CD4-positive, alpha-beta T cell (primary cell): ENCODE measurements around the gene FHOD1. TPM values are rescaled to one million over a fixed set of nuclear protein-coding genes. Genes with fewer than 3 reads are reported as not detected.

Experiments used
- ATAC-seq: fragments of 200-7000 bp; cut with Tn5 transposase; one replicate; pipeline ENCODE4 v1.10.0; 2022; ENCODE audit warnings: mild to moderate bottlenecking; ENCODE audit not compliant: poor library complexity
- CTCF ChIA-PET: fragments of 350-600 bp; sonication (Branson Sonifier 250); formaldehyde crosslinking; loops from one replicate; lab custom pipeline; 2021; ENCODE audit warnings: antibody characterized with exemption, inconsistent platforms; lab: Charles Lee
- POLR2A ChIA-PET: fragments of 350-600 bp; sonication (Branson Sonifier 250); formaldehyde crosslinking; loops from one replicate; lab custom pipeline; 2021; ENCODE audit warnings: antibody characterized with exemption, inconsistent platforms; lab: Charles Lee
- DNase-seq, 14 experiments: peaks; one replicate each; pipeline ENCODE4 v3.0.0-alpha.2; 2013 to 2020; ENCODE audit warnings: mixed read lengths in 2 of 14
- H3K27ac ChIP-seq, 2 donors: one replicate each; pipeline versions ENCODE4 v1.5.1 to v1.7.0; 2013; ENCODE audit warnings: low read length in 2 of 2, low read depth in 1 of 2, mild to moderate bottlenecking in 1 of 2
- H3K27me3 ChIP-seq, 2 experiments: 1 replicate in 1 of 2; 2 replicates in 1 of 2; pipeline versions ENCODE4 v1.6.1 to v1.7.0; 2013; ENCODE audit warnings: low read length in 2 of 2, control low read depth in 1 of 2, mild to moderate bottlenecking in 1 of 2, moderate library complexity in 1 of 2; ENCODE audit not compliant: insufficient read depth in 2 of 2, control insufficient read depth in 1 of 2
- H3K36me3 ChIP-seq: one replicate; pipeline ENCODE4 v1.6.1; 2013; ENCODE audit warnings: low read length, control low read depth; ENCODE audit not compliant: insufficient read depth
- H3K4me1 ChIP-seq: one replicate; pipeline ENCODE4 v1.6.1; 2013; ENCODE audit warnings: low read length, control low read depth; ENCODE audit not compliant: insufficient read depth
- H3K4me3 ChIP-seq: one replicate; pipeline ENCODE4 v1.5.1; 2013; ENCODE audit warnings: mild to moderate bottlenecking, low read length, moderate library complexity
- H3K9me3 ChIP-seq, 2 experiments: 1 replicate in 1 of 2; 2 replicates in 1 of 2; pipeline versions ENCODE4 v1.6.1 to v1.7.0; 2013; ENCODE audit warnings: low read length in 2 of 2, mild to moderate bottlenecking in 2 of 2, control low read depth in 1 of 2, moderate library complexity in 1 of 2; ENCODE audit not compliant: control insufficient read depth in 1 of 2, insufficient read depth in 1 of 2
- H3K27ac Mint-ChIP-seq: one replicate; pipeline ENCODE4 v1.8.0; 2020; ENCODE audit warnings: mixed read lengths
- H3K27me3 Mint-ChIP-seq: one replicate; pipeline ENCODE4 v1.8.0; 2021; ENCODE audit warnings: mixed read lengths
- H3K36me3 Mint-ChIP-seq: one replicate; pipeline ENCODE4 v1.8.0; 2021; ENCODE audit warnings: low read depth, mixed read lengths
- H3K4me1 Mint-ChIP-seq: one replicate; pipeline ENCODE4 v1.8.0; 2021; ENCODE audit warnings: low read depth, mixed read lengths
- H3K4me3 Mint-ChIP-seq: one replicate; pipeline ENCODE4 v1.8.0; 2020; ENCODE audit warnings: mild to moderate bottlenecking, mixed read lengths
- H3K9me3 Mint-ChIP-seq: one replicate; pipeline ENCODE4 v1.8.0; 2020; ENCODE audit warnings: mixed read lengths
- intact Hi-C, 2 experiments: fragments of 100-400 bp; cut with DNase I in 1 of 2; cut with micrococcal nuclease in 1 of 2; formaldehyde crosslinking; loops; one replicate each; pipeline versions ENCODE4 v1.15.1 to v1.9.0; 2023 to 2025; cut with DNase I, micrococcal nuclease
- polyA plus RNA-seq, 2 donors: library from polyadenylated mRNA; unstranded; fragments of 120-200 nt; gene quantifications; one replicate each; pipeline ENCODE4 v1.2.1, GENCODE V29; 2013
- total RNA-seq, 174 experiments: library from RNA in 2 of 174; stranded (reverse) in 2 of 174; gene quantifications; one replicate each; pipeline ENCODE4 v1.2.3 and lab custom pipeline; 2021 to 2026
- TF ChIP-seq, protein P1 (sequence below): fragments of 200-600 bp; IDR thresholded peaks from one replicate; pipeline ENCODE4 v1.8.0; 2022; ENCODE audit warnings: antibody characterized with exemption, mild to moderate bottlenecking

FHOD1 gene
- 10 to 100 TPM; 21.1 to 26.0 TPM for total RNA-seq
- polyA plus RNA-seq (2013, experiment 1 of 2) = 21.8 TPM
- polyA plus RNA-seq (2013, experiment 2 of 2) = 31.5 TPM
- total RNA-seq (lab: John Stamatoyannopoulos, UW) = 17.3 to 129 (median 46.5) reads per million in 172 experiments

DNA sequence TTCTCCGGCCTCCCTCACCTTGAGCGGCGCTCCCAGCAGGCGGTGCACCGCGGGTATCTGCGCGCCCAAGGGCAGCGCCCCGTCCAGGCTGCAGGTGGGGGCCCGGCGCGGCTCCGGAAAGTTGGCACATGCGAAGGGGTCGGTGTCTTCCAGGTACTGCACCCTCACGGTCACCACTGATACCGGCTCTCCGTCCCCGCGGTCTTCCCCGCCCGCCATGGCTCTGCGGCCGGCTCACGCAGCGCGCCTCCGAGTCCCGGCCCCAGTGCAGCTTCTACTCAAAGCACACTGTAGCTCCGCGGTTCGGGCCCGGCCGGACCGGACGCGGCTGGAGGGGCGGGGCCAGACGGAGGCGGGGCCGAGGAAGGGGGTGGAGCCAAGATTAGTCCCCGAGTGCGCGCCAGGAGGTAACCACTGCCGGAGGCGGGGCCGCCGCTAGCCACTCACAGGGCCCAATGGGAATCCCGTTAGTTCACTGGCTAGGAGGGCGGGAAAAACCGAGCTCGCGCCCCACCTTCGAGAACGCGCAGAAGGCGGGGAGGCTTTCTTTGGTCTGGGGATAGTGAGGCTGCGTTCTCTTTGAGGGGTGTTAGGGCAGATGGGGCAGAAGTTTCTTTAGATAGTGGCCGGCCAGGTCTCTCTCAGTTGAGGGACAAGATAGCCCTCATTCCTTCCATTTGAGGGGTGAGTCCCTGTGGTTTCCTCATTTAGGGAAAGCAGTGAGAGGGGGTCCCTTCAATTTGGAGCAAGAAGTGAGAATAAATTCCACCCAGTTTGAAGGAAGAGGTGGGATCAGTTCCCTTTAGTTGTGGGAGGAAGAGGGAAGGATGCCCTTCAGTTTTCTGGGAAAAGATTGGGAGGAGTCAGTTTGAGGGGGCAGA, at the start of gene FHOD1:
Gene FHOD1, minus strand, starts transcription at position 290 of the 881 bp plus-strand sequence. Its CDS starts 71 bp downstream, at position 219.
- Mint-ChIP-seq H3K27ac (peak within 1 kb of the TSS; percentile 68), H3K27me3 (peaks cover 13% of the 10 kb centered on the region), H3K9me3 (no peaks in the 10 kb centered on the region), H3K4me3 (peak within 1 kb of the TSS; percentile 97), H3K36me3 (no peaks in the 10 kb centered on the region), H3K4me1 (peaks cover 42% of the 10 kb centered on the region)
- Histone ChIP-seq H3K27me3 (peaks cover 0 to 6% of the 10 kb centered on the region in 2 experiments), H3K36me3 (no peaks in the 10 kb centered on the region), H3K4me3 (peak within 1 kb of the TSS; percentile 87), H3K4me1 (peaks cover 69% of the 10 kb centered on the region), H3K27ac (peak within 1 kb of the TSS; percentile 65 to 74), H3K9me3 (no peaks in the 10 kb centered on the region)
- intact Hi-C loops = loop anchor here (1.0 to 10.0 kb wide), 4 partner anchors 20 to 837 kb away; partner anchors contain the start of genes NFATC3 (in 1 of the 2), PHAF1 (in 1 of the 2), RANBP10 (in 1 of the 2) and TMEM208 (in 1 of the 2)
- TF ChIP-seq, protein P1, sequence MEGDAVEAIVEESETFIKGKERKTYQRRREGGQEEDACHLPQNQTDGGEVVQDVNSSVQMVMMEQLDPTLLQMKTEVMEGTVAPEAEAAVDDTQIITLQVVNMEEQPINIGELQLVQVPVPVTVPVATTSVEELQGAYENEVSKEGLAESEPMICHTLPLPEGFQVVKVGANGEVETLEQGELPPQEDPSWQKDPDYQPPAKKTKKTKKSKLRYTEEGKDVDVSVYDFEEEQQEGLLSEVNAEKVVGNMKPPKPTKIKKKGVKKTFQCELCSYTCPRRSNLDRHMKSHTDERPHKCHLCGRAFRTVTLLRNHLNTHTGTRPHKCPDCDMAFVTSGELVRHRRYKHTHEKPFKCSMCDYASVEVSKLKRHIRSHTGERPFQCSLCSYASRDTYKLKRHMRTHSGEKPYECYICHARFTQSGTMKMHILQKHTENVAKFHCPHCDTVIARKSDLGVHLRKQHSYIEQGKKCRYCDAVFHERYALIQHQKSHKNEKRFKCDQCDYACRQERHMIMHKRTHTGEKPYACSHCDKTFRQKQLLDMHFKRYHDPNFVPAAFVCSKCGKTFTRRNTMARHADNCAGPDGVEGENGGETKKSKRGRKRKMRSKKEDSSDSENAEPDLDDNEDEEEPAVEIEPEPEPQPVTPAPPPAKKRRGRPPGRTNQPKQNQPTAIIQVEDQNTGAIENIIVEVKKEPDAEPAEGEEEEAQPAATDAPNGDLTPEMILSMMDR = no peak
- ATAC-seq = peak; percentile 74
- ChIA-PET CTCF (interaction anchor here (1.0 to 5.3 kb wide), 5 partner anchors 20 to 417 kb away, joined by 3 to 31 read pairs (median 3); partner anchors contain the start of genes NAE1 and TMEM208), POLR2A (interaction anchor here (0.6 to 6.2 kb wide), 11 partner anchors 8 to 234 kb away, joined by 3 to 81 read pairs (median 4); partner anchors contain the start of genes ATP6V0D1, B3GNT9 and TMEM208)
- DNase-seq = peak; percentile 86 to 99 (median 96)

- no peaks in the 10 kb centered on the region for H3K4me1 ChIP-seq
- TF ChIP-seq, protein P1 = no peak
- H3K4me1 Mint-ChIP-seq = no peaks in the 10 kb centered on the region
- CTCF ChIA-PET = no interaction called here
- H3K4me3 ChIP-seq = no peak overlapping the region
- no peak overlapping the region for H3K27ac ChIP-seq
- H3K27me3 ChIP-seq = peaks cover 0 to 5% of the 10 kb centered on the region in 2 experiments
- POLR2A ChIA-PET = no interaction called here
- no peak overlapping the region for H3K4me3 Mint-ChIP-seq
- H3K36me3 Mint-ChIP-seq = no peaks in the 10 kb centered on the region
- no peaks in the 10 kb centered on the region for H3K36me3 ChIP-seq
- H3K27ac Mint-ChIP-seq = no peak overlapping the region
- H3K9me3 Mint-ChIP-seq = no peaks in the 10 kb centered on the region
- peaks cover 4% of the 10 kb centered on the region for H3K27me3 Mint-ChIP-seq
- H3K9me3 ChIP-seq = no peaks in the 10 kb centered on the region
- DNase-seq = no peak
- intact Hi-C loops = no loop called here
- ATAC-seq = no peak
These were observed 49.1 kb upstream of the FHOD1 start for GRCh38 chr16:67296420-67296819.

DNA sequence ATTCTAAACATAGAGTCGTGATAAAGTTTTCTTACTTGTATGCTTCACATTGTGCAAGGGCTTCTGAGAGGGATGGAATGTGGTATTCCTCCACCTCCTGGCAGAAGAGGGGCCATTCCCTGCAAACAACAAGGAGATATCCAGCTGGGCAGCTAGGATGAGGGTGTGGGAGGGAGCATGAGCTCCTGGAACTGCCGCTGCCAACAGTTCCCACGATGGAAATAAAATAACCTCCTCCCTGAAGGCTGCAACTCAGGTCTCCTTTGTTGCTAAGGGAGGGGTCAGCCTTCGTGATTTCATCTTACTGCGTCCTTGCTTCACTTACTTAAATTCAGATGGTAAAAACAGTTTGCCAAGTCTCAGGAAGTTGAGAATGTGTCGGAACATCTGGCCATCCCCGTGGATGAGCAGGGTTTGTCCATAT, 47.7 kb upstream of the FHOD1 start:
- H3K27me3 Mint-ChIP-seq = no peaks in the 10 kb centered on the region
- no peak for DNase-seq
- ChIA-PET CTCF (no interaction called here), POLR2A (no interaction called here)
- Histone ChIP-seq H3K9me3 (no peaks in the 10 kb centered on the region), H3K27ac (no peak overlapping the region), H3K4me1 (peaks cover 8% of the 10 kb centered on the region), H3K36me3 (no peaks in the 10 kb centered on the region), H3K4me3 (no peak overlapping the region), H3K27me3 (peaks cover 0 to 5% of the 10 kb centered on the region in 2 experiments)
- H3K4me1 Mint-ChIP-seq = no peaks in the 10 kb centered on the region
- no peak overlapping the region for H3K27ac Mint-ChIP-seq
- intact Hi-C loops = loop anchor here in 1 of 2 experiments (1.0 kb wide), 1 partner anchor 15 kb away; no protein-coding TSS in a partner anchor
- TF ChIP-seq, protein P1 = no peak
- no peaks in the 10 kb centered on the region for H3K9me3 Mint-ChIP-seq
- H3K36me3 Mint-ChIP-seq = no peaks in the 10 kb centered on the region
- no peak overlapping the region for H3K4me3 Mint-ChIP-seq
- ATAC-seq = no peak
